Heart left ventricle (tissue), 16 donors: ENCODE measurements around the gene PCTP. TPM values are rescaled to one million over a fixed set of nuclear protein-coding genes. Genes with fewer than 3 reads are reported as not detected.

ENCODE experiments used
- ATAC-seq, 4 donors: fragments of 200-7000 bp; cut with Tn5 transposase; one replicate each; pipeline ENCODE4 v1.9.1; 2020 to 2022; ENCODE audit warnings: moderate library complexity in 4 of 4, mild to moderate bottlenecking in 3 of 4, moderate number of reproducible peaks in 1 of 4
- DNase-seq, 5 donors: peaks; one replicate each; pipeline ENCODE4 v3.0.0-alpha.2; 2020
- H3K27ac ChIP-seq, 12 donors: fragments of 200-600 bp; sonication (generic) in 4 of 12; one replicate each; pipeline versions ENCODE4 v1.5.0 to v1.8.0; 2016 to 2022; ENCODE audit warnings: mild to moderate bottlenecking in 2 of 12
- H3K27me3 ChIP-seq, 9 donors: fragments of 200-600 bp; sonication (generic) in 2 of 9; one replicate each; pipeline versions ENCODE4 v1.5.1 to v1.8.0; 2016 to 2022; ENCODE audit warnings: mild to moderate bottlenecking in 3 of 9
- H3K36me3 ChIP-seq, 9 donors: fragments of 200-600 bp; sonication (generic) in 2 of 9; one replicate each; pipeline versions ENCODE4 v1.5.0 to v1.8.0; 2018 to 2022; ENCODE audit warnings: mild to moderate bottlenecking in 2 of 9
- H3K4me1 ChIP-seq, 12 donors: fragments of 200-600 bp; sonication (generic) in 4 of 12; one replicate each; pipeline versions ENCODE4 v1.5.0 to v1.8.0; 2016 to 2022; ENCODE audit warnings: mild to moderate bottlenecking in 3 of 12
- H3K4me3 ChIP-seq, 12 donors: fragments of 200-600 bp; sonication (generic) in 4 of 12; one replicate each; pipeline versions ENCODE4 v1.5.0 to v1.8.0; 2017 to 2022; ENCODE audit warnings: mild to moderate bottlenecking in 9 of 12, moderate library complexity in 4 of 12
- H3K9me3 ChIP-seq, 12 donors: fragments of 200-600 bp; sonication (generic) in 4 of 12; one replicate each; pipeline versions ENCODE4 v1.5.0 to v1.8.0; 2016 to 2022; ENCODE audit warnings: mild to moderate bottlenecking in 1 of 12
- CTCF ChIP-seq, 12 donors: fragments of 200-600 bp; sonication (generic) in 4 of 12; IDR thresholded peaks; one replicate each; pipeline versions ENCODE4 v1.5.0 to v1.8.0; 2018 to 2022; ENCODE audit warnings: antibody characterized with exemption in 12 of 12, mild to moderate bottlenecking in 5 of 12
- POLR2A ChIP-seq, 2 donors: fragments of 450-650 bp; IDR thresholded peaks; one replicate each; pipeline ENCODE4 v1.6.1; 2017; ENCODE audit warnings: antibody characterized with exemption in 2 of 2, mild to moderate bottlenecking in 2 of 2, moderate library complexity in 2 of 2
- WGBS, 4 donors: extraction: QIAGEN DNeasy Blood & Tissue Kit in 2 of 4; methylation state at CpG; one replicate each; pipeline versions ENCODE4 v1.1.5 to v1.1.7; 2013 to 2018; 5-methylcytosine and 5-hydroxymethylcytosine counted together
- intact Hi-C, 10 donors: fragments of 100-400 bp; cut with DNase I; formaldehyde crosslinking; loops; one replicate each; pipeline versions ENCODE4 v1.11.1 to v1.14.2; 2022
- polyA plus RNA-seq, 2 donors: library from polyadenylated mRNA; stranded (reverse); fragments of 200-250 nt; gene quantifications; one replicate each; pipeline ENCODE4 v1.2.3, GENCODE V29; 2013
- total RNA-seq, 9 donors: library from RNA; depleted of rRNA in 2 of 9; stranded (reverse); fragments of >200 nt in 2 of 9; fragmentation: NEBNext Ultra II Directional in 3 of 9; extraction: Animal tissue kit (Norgen Biotek cat#: 25700) in 3 of 9; gene quantifications; one replicate each; pipeline versions ENCODE4 v1.1.0 to v1.2.4, GENCODE V29; 2016 to 2023
- donor health status: ischemic (EF 13 %, LVEDD 7.1; RV severe dilation, severe dysfunction).
- donor health status: healthy with polysubstance abuse.
- donor health status: DM: no; HTN: yes; CAD: no.
- donor health status: DM: no; HTN: no; CAD: no.
- donor health status: ischemic (EF 25% LVEDD 6.9; RV normal size, moderate dysfunction).
- donor health status: ischemic (EF 25% LVEDD 5.7; RV mildly dilated, moderate dysfunction).
- donor health status: healthy.
- donor health status: DM: yes; HTN: yes; CAD: no.
- donor health status: ischemic (EF 35%, LVEDD 5.7; RV mildly dilated, moderate dysfunction).
- donor health status: nonischemic (EF 11% LVEDD 7.7; RV severe dilation, severe dysfunction).
- donor health status: DM: yes; HTN: yes; CAD: no.
- donor health status: PGD.
- donor health status: ischemic (EF 29% LVEDD 5.4; RV normal size, mild dysfunction).
- donor health status: nonischemic (EF 23%, LVEDD 6.1; RV moderate dilation, normal function).

Gene PCTP
- total and polyA plus RNA-seq, 11 donors: 11.8 to 22.6 (median 18.6) TPM

- H3K4me3 ChIP-seq: no peak overlapping the region
- TF ChIP-seq POLR2A (IDR thresholded peaks at IDR 0.05): no peak
- no peak for TF ChIP-seq CTCF (IDR thresholded peaks at IDR 0.05)
- no peak for DNase-seq
- H3K9me3 ChIP-seq: no peaks in the 10 kb centered on the region
- H3K27ac ChIP-seq: peak overlapping the region in 1 of 12 donors; percentile 66
- no peak for ATAC-seq
- H3K4me1 ChIP-seq: peaks cover 0 to 21% (median 5%) of the 10 kb centered on the region in 12 donors
- intact Hi-C loops: loop anchor here in 4 of 10 donors (2.0 to 10.0 kb wide), 5 partner anchors 46 to 244 kb away; no protein-coding TSS in a partner anchor
- no peaks in the 10 kb centered on the region for H3K27me3 ChIP-seq
- peaks cover 0 to 64% (median 44%) of the 10 kb centered on the region in 9 donors for H3K36me3 ChIP-seq
Measured at GRCh38 chr17:55768936-55769624, 18.2 kb downstream of the PCTP start.

GRCh38 chr17:55769625-55770000, 18.8 kb downstream of the PCTP start:
- 84 to 94% (median 87%) methylated on average over 6 of the region's 6 CpGs for WGBS, 4 donors
- Histone ChIP-seq H3K27me3 (no peaks in the 10 kb centered on the region), H3K9me3 (no peaks in the 10 kb centered on the region), H3K4me1 (peaks cover 0 to 16% (median 4%) of the 10 kb centered on the region in 12 donors), H3K36me3 (peaks cover 0 to 69% (median 49%) of the 10 kb centered on the region in 9 donors), H3K27ac (peak overlapping the region in 1 of 12 donors; percentile 66), H3K4me3 (no peak overlapping the region)
- intact Hi-C loops: loop anchor here in 4 of 10 donors (2.0 to 10.0 kb wide), 5 partner anchors 45 to 245 kb away; no protein-coding TSS in a partner anchor
- ATAC-seq (peak in 3 of 4 donors; percentile 13 to 56 (median 24)), DNase-seq (no peak)
- TF ChIP-seq CTCF (IDR thresholded peaks at IDR 0.05) (no peak), POLR2A (IDR thresholded peaks at IDR 0.05) (no peak)

GRCh38 chr17:55770196-55770870, 19.5 kb downstream of the PCTP start:
- Histone ChIP-seq H3K9me3 (no peaks in the 10 kb centered on the region), H3K4me3 (no peak overlapping the region), H3K27ac (peak overlapping the region in 1 of 12 donors; percentile 66), H3K36me3 (peaks cover 0 to 76% (median 55%) of the 10 kb centered on the region in 9 donors), H3K4me1 (peaks cover 0 to 15% (median 4%) of the 10 kb centered on the region in 12 donors), H3K27me3 (no peaks in the 10 kb centered on the region)
- ATAC-seq: peak; percentile 42 to 78 (median 49)
- WGBS, 4 donors: 49 to 55% (median 51%) methylated on average over 4 of the region's 4 CpGs
- TF ChIP-seq CTCF (IDR thresholded peaks at IDR 0.05): peak; percentile 47 to 77 (median 62)
- TF ChIP-seq POLR2A (IDR thresholded peaks at IDR 0.05): no peak
- no peak for DNase-seq
- intact Hi-C loops: loop anchor here in 8 of 10 donors (1.0 to 10.0 kb wide), 11 partner anchors 42 to 246 kb away; partner anchors contain the start of gene TMEM100 (in 1 of the 8)

- WGBS, 4 donors: 91 to 97% (median 94%) methylated on average over 7 of the region's 7 CpGs
- DNase-seq (no peak), ATAC-seq (no peak)
- no peaks in the 10 kb centered on the region for H3K27me3 ChIP-seq
- H3K4me3 ChIP-seq: no peak overlapping the region
- H3K36me3 ChIP-seq: peaks cover 0 to 94% (median 73%) of the 10 kb centered on the region in 9 donors
- intact Hi-C loops: loop anchor here in 7 of 10 donors (5.0 to 10.0 kb wide), 7 partner anchors 40 to 130 kb away; partner anchors contain the start of gene TMEM100 (in 1 of the 7)
- H3K4me1 ChIP-seq: peaks cover 0 to 15% (median 4%) of the 10 kb centered on the region in 12 donors
- no peak overlapping the region for H3K27ac ChIP-seq
- TF ChIP-seq POLR2A (IDR thresholded peaks at IDR 0.05): no peak
- TF ChIP-seq CTCF (IDR thresholded peaks at IDR 0.05): peak in 1 of 12 donors; percentile 9
- no peaks in the 10 kb centered on the region for H3K9me3 ChIP-seq
Measured at GRCh38 chr17:55772086-55772485, 21.2 kb downstream of the PCTP start.
